CD4-positive, alpha-beta T cell treated with Interleukin-15 for 4 hours (primary cell): ENCODE results near the gene PPFIA4.
"Not testable (repeated sequence)": the region's sequence is repeated elsewhere in the genome, so short reads cannot be mapped to it uniquely, and the experiment has no call there.

ENCODE experiments used
- DNase-seq: peaks from one replicate; pipeline ENCODE4 v3.0.0-alpha.2; 2020; ENCODE audit warnings: low spot score

Gene PPFIA4

DNA sequence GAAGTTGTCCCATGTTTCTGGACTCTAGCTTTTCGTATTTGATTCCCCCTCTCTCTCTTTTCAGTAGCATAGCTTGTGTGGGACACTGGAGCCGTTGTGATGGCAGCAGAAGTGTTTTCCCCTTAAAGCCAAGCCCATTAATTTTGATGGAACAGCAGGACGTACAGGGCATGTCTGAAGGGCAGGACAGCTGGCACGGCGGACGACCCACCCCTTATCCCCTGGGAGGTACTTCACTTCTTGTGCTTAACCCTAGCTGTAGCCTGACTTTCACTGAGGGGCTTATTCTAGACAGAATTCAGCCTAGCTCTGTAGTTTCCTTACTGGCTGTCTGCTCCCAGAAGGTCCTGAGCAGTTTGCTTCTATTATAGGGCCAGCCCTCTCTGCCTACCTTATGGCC, 8.6 kb upstream of the PPFIA4 start:
- DNase-seq, result no peak

DNA sequence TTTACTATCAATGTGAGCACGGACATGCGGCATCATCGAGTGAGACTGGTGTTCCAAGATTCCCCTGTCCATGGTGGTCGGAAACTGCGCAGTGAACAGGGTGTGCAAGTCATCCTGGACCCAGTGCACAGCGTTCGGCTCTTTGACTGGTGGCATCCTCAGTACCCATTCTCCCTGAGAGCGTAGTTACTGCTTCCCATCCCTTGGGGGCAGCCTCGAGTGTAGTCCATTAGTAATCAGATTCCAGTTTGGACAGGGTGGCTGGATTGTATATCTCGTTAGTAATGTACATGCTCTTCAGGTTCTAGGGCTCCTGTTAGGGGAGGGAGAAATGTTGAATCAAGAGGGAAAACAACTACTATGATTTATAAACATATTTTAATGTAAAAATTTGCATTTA, 3.4 kb upstream of the PPFIA4 start:
- not testable (repeated sequence) for DNase-seq

DNA sequence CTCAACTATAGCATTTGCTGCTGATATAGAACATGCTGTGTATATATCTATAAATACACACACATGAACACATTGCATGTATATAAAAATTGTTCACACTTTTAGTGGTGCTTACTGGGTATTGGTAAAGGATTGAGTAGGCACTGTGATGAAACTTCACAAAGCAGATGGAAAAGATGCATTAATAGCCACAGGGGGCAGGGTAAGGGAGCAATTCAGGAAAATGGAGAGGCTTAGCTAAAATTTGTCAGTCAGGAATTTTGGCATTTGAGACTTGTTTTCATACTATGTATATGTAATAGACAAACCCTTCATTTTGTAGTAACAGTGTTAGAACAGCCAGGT, 633 bp upstream of the PPFIA4 start:
- DNase-seq, result no peak

GRCh38 chr1:203026666-203027663, 674 bp downstream of the PPFIA4 start:
- no peak for DNase-seq

GRCh38 chr1:203028067-203028783, 1.9 kb downstream of the PPFIA4 start:
- DNase-seq, result no peak

GRCh38 chr1:203028784-203029553, 2.7 kb downstream of the PPFIA4 start:
- no peak for DNase-seq

- DNase-seq, result no peak
These were observed 5.2 kb downstream of the PPFIA4 start for GRCh38 chr1:203031467-203031866.

GRCh38 chr1:203033287-203033686, 7.0 kb downstream of the PPFIA4 start:
- no peak for DNase-seq

DNA sequence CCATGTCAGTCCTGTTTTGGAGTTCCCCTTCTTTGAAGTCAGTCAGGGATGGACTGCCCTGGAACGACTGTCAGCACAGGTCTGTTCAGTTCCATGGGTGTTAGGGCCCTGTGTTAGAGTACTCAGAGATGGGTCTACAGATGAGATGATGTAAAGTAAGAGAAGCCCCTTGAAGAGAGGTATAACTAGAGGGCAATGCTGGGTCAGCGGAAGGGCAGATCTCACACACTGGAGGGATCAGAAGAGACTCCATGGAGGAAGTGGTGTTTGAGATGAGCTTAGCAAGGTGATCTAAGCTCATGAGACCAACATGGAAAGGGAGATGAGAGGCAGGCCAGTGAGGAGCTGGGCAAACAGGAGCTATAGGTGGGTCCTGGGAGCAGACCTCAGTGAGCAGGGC, 7.6 kb downstream of the PPFIA4 start:
- DNase-seq, result no peak

GRCh38 chr1:203034422-203035110, 8.3 kb downstream of the PPFIA4 start:
- DNase-seq, result no peak

- DNase-seq, result no peak
These were observed 9.1 kb downstream of the PPFIA4 start for GRCh38 chr1:203035111-203036000.

GRCh38 chr1:203036135-203036534, 9.8 kb downstream of the PPFIA4 start:
- no peak for DNase-seq

- DNase-seq, result no peak
These were observed 10.2 kb downstream of the PPFIA4 start for GRCh38 chr1:203036537-203036936.

GRCh38 chr1:203037509-203038190, 11.4 kb downstream of the PPFIA4 start:
- no peak for DNase-seq

- DNase-seq, result no peak
These were observed 12.0 kb downstream of the PPFIA4 start for GRCh38 chr1:203038217-203038741.

GRCh38 chr1:203038891-203039608, 12.8 kb downstream of the PPFIA4 start:
- DNase-seq, result peak; percentile 60

DNA sequence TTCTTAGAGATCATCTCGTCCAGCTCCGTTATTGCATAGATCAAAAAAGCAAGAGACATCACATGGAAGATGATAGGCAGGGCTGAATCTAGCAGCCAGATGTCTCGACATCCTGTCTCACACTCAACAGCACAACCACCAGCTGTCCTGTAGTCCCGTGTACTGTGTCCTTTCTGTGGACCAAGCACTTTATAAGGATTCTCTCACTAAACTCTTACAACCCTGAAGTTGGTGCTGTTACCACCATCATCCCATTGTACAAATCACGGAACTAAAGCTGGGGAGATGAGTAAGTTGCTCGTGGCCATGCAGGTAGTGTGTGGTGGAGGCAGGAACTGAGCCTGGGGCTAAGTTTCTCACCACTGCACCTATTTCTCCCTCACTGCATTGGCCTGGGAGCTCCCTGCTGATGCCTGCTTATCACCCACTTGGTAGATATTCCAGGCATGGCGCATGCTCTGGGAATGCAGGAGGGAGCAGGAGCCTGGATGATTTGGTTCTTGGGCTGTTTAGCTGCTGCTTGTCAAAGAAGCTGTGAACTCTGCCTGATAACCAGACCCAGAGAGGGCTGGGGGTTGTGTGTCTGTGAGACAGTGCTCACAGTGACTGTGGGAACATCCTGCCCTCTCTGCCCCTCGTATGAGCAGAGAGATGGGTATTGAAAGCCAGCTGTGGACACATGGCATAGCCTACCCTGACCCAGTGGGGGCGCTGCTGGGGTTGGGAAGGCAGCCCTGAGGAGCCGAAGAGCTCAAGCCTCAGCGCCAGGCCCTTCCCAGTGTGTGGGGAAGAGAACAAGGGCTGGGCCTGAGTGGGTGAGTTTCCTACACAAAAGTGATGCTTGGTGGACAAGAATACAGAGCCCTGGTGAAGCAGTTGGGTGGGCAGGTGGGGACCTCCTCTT, 13.6 kb downstream of the PPFIA4 start:
- DNase-seq, result no peak
